ENCODE data around the gene FBLN7. TPM values are rescaled to one million over a fixed set of nuclear protein-coding genes. Genes with fewer than 3 reads are reported as not detected.

Gene FBLN7
- total and polyA plus RNA-seq, 2 experiments from 2014 or later: 0.16 TPM; not detected in 1

- no peak for TF ChIP-seq CTCF (conservative IDR thresholded peaks at IDR 0.05; ENCODE audit: low read depth in 2 of 2)
- TF ChIP-seq, protein P1, sequence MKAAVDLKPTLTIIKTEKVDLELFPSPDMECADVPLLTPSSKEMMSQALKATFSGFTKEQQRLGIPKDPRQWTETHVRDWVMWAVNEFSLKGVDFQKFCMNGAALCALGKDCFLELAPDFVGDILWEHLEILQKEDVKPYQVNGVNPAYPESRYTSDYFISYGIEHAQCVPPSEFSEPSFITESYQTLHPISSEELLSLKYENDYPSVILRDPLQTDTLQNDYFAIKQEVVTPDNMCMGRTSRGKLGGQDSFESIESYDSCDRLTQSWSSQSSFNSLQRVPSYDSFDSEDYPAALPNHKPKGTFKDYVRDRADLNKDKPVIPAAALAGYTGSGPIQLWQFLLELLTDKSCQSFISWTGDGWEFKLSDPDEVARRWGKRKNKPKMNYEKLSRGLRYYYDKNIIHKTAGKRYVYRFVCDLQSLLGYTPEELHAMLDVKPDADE (IDR thresholded peaks at IDR 0.05): no peak
- TF ChIP-seq EZH2phosphoT487 (IDR thresholded peaks at IDR 0.05; ENCODE audit: unreplicated experiment): no peak
- TF ChIP-seq JUNB (IDR thresholded peaks at IDR 0.05; ENCODE audit: unreplicated experiment): no peak
- TF ChIP-seq POLR2AphosphoS5 (IDR thresholded peaks at IDR 0.05; ENCODE audit: low read depth): no peak
- no peak for TF ChIP-seq ZNF114 (CRISPR knock-in tag; IDR thresholded peaks at IDR 0.05)
These were observed 50.9 kb downstream of the FBLN7 start (continued) for GRCh38 chr2:112189001-112189556.

DNA sequence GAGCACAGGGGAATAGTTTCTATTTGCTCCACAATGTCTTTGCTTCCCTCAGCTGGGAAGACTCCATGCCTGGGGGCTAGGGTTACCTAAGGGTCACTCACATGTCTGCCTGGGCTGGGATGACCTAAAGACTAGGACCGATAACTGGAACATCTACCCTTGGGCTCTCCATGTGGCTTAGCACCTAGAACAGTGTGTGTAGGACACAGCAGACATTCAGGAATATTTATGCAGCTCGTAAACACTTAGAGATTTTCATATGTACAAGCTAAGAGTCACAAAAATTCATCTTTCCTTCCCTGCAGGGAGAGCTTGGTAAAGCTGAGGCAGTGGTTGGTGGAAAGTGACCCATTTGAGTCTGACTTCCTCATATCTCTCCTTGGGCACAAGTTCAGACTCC, 55.8 kb downstream of the FBLN7 start:
- H3K4me1 ChIP-seq (ENCODE audit: insufficient read depth): no peaks in the 10 kb centered on the region
- Mint-ChIP-seq H3K4me1 (peaks cover 3% of the 10 kb centered on the region; the same call in 2 of the 3 replicates), H3K4me3 (no peak overlapping the region), H3K36me3 (ENCODE audit: low read depth) (no peaks in the 10 kb centered on the region), H3K27ac (no peak overlapping the region), H3K9me3 (no peaks in the 10 kb centered on the region), H3K27me3 (ENCODE audit: insufficient read depth, low read depth, poor library complexity) (peaks cover 2% of the 10 kb centered on the region)
- no peaks in the 10 kb centered on the region for H4K20me1 ChIP-seq (replicated peaks; ENCODE audit: insufficient read depth)
- H3K79me2 ChIP-seq (replicated peaks; ENCODE audit: insufficient read depth): no peaks in the 10 kb centered on the region
- H3K4me2 ChIP-seq: no peak overlapping the region
- H3K27ac ChIP-seq (ENCODE audit: low read depth): no peak overlapping the region
- no peak for DNase-seq (ENCODE audit: low spot score)
- no peak overlapping the region for H3K4me3 ChIP-seq
- H3K27me3 ChIP-seq (ENCODE audit: insufficient read depth): no peaks in the 10 kb centered on the region
- no peaks in the 10 kb centered on the region for H3K9me2 ChIP-seq (ENCODE audit: insufficient read depth)
- no peak for ATAC-seq
- H3K36me3 ChIP-seq (ENCODE audit: insufficient read depth): no peaks in the 10 kb centered on the region
- H2AFZ ChIP-seq: peak overlapping the region; percentile 59; the same call in 1 of the 2 replicates
- no peaks in the 10 kb centered on the region for H3F3A ChIP-seq (replicated peaks; ENCODE audit: low read depth)
- no peak for TF ChIP-seq CREB1 (CRISPR knock-in tag; IDR thresholded peaks at IDR 0.05; ENCODE audit: low read depth)
- TF ChIP-seq ZNF462 (CRISPR knock-in tag; IDR thresholded peaks at IDR 0.05): no peak
- no peak for TF ChIP-seq JUNB (IDR thresholded peaks at IDR 0.05; ENCODE audit: unreplicated experiment)
- TF ChIP-seq NANOG (IDR thresholded peaks at IDR 0.05; ENCODE audit: borderline replicate concordance): no peak
- TF ChIP-seq STAT1 (IDR thresholded peaks at IDR 0.05; ENCODE audit: unreplicated experiment): no peak
- TF ChIP-seq POLR2AphosphoS5 (IDR thresholded peaks at IDR 0.05; ENCODE audit: low read depth): no peak
- no peak for TF ChIP-seq EZH2phosphoT487 (IDR thresholded peaks at IDR 0.05; ENCODE audit: unreplicated experiment)
- no peak for TF ChIP-seq EZH2 (IDR thresholded peaks at IDR 0.05; ENCODE audit: low read depth, unreplicated experiment)
- TF ChIP-seq CTCF (conservative IDR thresholded peaks at IDR 0.05; ENCODE audit: low read depth in 2 of 2): no peak
- TF ChIP-seq ZNF331 (CRISPR knock-in tag; IDR thresholded peaks at IDR 0.05; ENCODE audit: low read depth): no peak

All from GM23338 (cell line).